Forelimb muscle (tissue), 1 donor: ENCODE measurements around the gene TSPYL1. TPM values are rescaled to one million over a fixed set of nuclear protein-coding genes. Genes with fewer than 3 reads are reported as not detected.

Experiments used
- polyA plus RNA-seq: library from polyadenylated mRNA; unstranded; fragments of 120-200 nt; gene quantifications from one replicate; pipeline ENCODE4 v1.2.1, GENCODE V29; 2013; ENCODE audit not compliant: insufficient read length

The TSPYL1 gene
- polyA plus RNA-seq, 1 donor, result 51.5 TPM

Other genes starting within 250 kb of the TSPYL1 start
- gene FRK, start 219.0 kb downstream of the TSPYL1 start, polyA plus RNA-seq, result 0.30 TPM
- 17.5 TPM for gene NT5DC1, start 179.1 kb downstream of the TSPYL1 start, polyA plus RNA-seq
- 0.35 TPM for gene COL10A1, start 153.8 kb downstream of the TSPYL1 start, polyA plus RNA-seq
- gene TSPYL4, start 25.9 kb downstream of the TSPYL1 start, polyA plus RNA-seq, result 15.1 TPM
- gene DSE, start 91.0 kb upstream of the TSPYL1 start, polyA plus RNA-seq, result 31.4 TPM
- gene CALHM6, start 181.4 kb upstream of the TSPYL1 start, polyA plus RNA-seq, result 1.5 TPM
- gene CALHM5, start 231.7 kb upstream of the TSPYL1 start, polyA plus RNA-seq, result 1.9 TPM